ENCODE results near the gene CPED1. TPM values are rescaled to one million over a fixed set of nuclear protein-coding genes. Genes with fewer than 3 reads are reported as not detected.

Gene CPED1
- total RNA-seq, 4 donors from 2014 or later, result 1.3 to 5.6 (median 3.6) TPM

DNA sequence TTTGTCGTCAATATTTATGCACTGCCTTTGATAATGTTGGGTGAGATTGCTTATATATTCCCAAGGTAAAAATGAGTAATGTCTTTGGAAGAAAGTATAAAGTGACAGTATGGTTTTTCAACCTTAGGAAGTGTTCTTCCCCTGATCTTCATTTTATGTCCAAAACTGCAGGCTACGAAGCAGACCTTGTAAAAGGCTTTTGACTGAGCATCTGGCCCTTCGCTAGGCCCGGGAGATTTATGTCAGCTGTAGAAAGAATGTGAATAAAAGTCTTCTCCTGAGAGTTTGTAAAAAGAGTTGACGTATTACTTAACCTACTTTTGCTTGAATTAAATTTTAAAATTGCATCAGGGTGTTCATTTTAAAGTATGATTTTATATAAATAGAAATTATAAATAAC is 116.8 kb downstream of the CPED1 start:
- no peaks in the 10 kb centered on the region for H3K27me3 ChIP-seq
- no peaks in the 10 kb centered on the region for H3K36me3 ChIP-seq
- WGBS, result 83% methylated on average over 5 of the region's 5 CpGs
- H3K4me3 ChIP-seq, result no peak overlapping the region
- H3K4me1 ChIP-seq, result no peaks in the 10 kb centered on the region
- no peaks in the 10 kb centered on the region for H3K9me3 ChIP-seq
- TF ChIP-seq EP300 (IDR thresholded peaks at IDR 0.05), result no peak
- H3K27ac ChIP-seq, result no peak overlapping the region
- no peak for DNase-seq (ENCODE audit: low spot score in 2 of 2)

DNA sequence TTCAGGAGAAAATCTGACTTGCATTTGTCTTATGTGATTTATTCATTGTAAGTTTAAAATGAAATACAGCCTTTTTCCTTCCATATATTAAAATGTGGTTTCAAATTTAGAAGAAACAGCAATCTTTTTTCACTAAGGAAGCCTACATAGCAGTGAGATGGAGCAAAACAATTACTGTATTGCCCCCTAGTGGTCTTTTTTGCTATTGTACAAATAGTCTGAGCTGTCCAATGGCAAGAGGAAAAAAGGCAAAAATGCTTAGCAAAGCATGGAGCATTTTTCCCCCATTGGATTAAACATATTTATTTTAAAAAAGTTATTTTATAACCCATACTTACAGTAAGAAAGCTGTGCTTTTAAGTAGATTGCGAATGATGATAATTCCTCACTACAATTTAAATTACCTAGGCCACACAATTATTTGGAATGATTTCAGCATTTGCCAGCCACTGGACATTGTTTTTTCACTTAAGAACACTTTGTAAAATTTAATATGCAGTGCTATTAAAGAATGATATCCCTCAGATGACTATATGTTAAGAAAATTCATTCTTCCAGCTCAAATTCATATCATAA is 119.5 kb downstream of the CPED1 start:
- WGBS, result 62% methylated on average over 1 of the region's 1 CpG
- Histone ChIP-seq H3K9me3 (no peaks in the 10 kb centered on the region), H3K27ac (no peak overlapping the region), H3K27me3 (no peaks in the 10 kb centered on the region), H3K4me1 (no peaks in the 10 kb centered on the region), H3K4me3 (no peak overlapping the region), H3K36me3 (no peaks in the 10 kb centered on the region)
- TF ChIP-seq POLR2AphosphoS5 (IDR thresholded peaks at IDR 0.05) (no peak), CTCF (IDR thresholded peaks at IDR 0.05) (peak; percentile 60 to 64), EP300 (IDR thresholded peaks at IDR 0.05) (no peak), POLR2A (IDR thresholded peaks at IDR 0.05) (no peak)
- DNase-seq (ENCODE audit: low spot score in 2 of 2), result no peak

- Histone ChIP-seq H3K4me1 (no peaks in the 10 kb centered on the region), H3K27ac (no peak overlapping the region), H3K4me3 (no peak overlapping the region), H3K27me3 (no peaks in the 10 kb centered on the region), H3K36me3 (no peaks in the 10 kb centered on the region), H3K9me3 (no peaks in the 10 kb centered on the region)
- 92% methylated on average over 6 of the region's 6 CpGs for WGBS
- TF ChIP-seq CTCF (IDR thresholded peaks at IDR 0.05) (no peak), EP300 (IDR thresholded peaks at IDR 0.05) (no peak), POLR2AphosphoS5 (IDR thresholded peaks at IDR 0.05) (no peak), POLR2A (IDR thresholded peaks at IDR 0.05) (no peak)
- DNase-seq (ENCODE audit: low spot score in 2 of 2), result no peak
Measured at GRCh38 chr7:121109145-121109544, 120.6 kb downstream of the CPED1 start.

GRCh38 chr7:121113288-121113687 is 124.8 kb downstream of the CPED1 start:
- H3K9me3 ChIP-seq, result no peaks in the 10 kb centered on the region
- no peaks in the 10 kb centered on the region for H3K4me1 ChIP-seq
- TF ChIP-seq EP300 (IDR thresholded peaks at IDR 0.05), result no peak
- no peak for TF ChIP-seq POLR2AphosphoS5 (IDR thresholded peaks at IDR 0.05)
- no peak for TF ChIP-seq CTCF (IDR thresholded peaks at IDR 0.05)
- TF ChIP-seq POLR2A (IDR thresholded peaks at IDR 0.05), result no peak
- H3K36me3 ChIP-seq, result no peaks in the 10 kb centered on the region
- H3K27me3 ChIP-seq, result no peaks in the 10 kb centered on the region
- no peak overlapping the region for H3K4me3 ChIP-seq
- H3K27ac ChIP-seq, result no peak overlapping the region
- DNase-seq (ENCODE audit: low spot score in 2 of 2), result no peak

DNA sequence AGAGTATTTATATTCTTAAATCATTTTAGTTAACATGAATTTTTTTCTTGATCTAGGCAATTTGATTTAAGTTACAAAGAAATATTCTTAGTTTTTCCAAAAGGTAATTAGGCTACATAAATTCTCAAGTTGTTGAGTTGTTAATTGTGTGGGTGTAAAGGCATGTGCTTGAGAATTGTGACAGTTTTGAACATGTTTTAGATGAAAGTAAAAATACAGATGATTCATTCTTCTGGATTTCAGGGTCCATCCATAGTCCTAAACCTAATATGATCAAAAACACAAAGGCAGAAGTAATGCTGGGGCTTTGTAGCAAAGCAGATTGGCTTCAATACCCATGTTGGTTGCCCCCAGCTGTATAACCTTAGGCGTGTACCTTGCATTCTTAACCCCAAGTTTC is 127.9 kb downstream of the CPED1 start:
- H3K9me3 ChIP-seq, result no peaks in the 10 kb centered on the region
- no peaks in the 10 kb centered on the region for H3K36me3 ChIP-seq
- H3K27ac ChIP-seq, result no peak overlapping the region
- H3K4me1 ChIP-seq, result no peaks in the 10 kb centered on the region
- TF ChIP-seq POLR2AphosphoS5 (IDR thresholded peaks at IDR 0.05), result no peak
- TF ChIP-seq POLR2A (IDR thresholded peaks at IDR 0.05), result no peak
- 68% methylated on average over 1 of the region's 1 CpG for WGBS
- no peak overlapping the region for H3K4me3 ChIP-seq
- H3K27me3 ChIP-seq, result no peaks in the 10 kb centered on the region
- DNase-seq (ENCODE audit: low spot score in 2 of 2), result no peak

- Histone ChIP-seq H3K27me3 (no peaks in the 10 kb centered on the region), H3K9me3 (no peaks in the 10 kb centered on the region), H3K4me3 (no peak overlapping the region), H3K4me1 (no peaks in the 10 kb centered on the region), H3K36me3 (no peaks in the 10 kb centered on the region), H3K27ac (no peak overlapping the region)
- 96% methylated on average over 9 of the region's 9 CpGs for WGBS
- TF ChIP-seq CTCF (IDR thresholded peaks at IDR 0.05), result no peak
- TF ChIP-seq POLR2AphosphoS5 (IDR thresholded peaks at IDR 0.05), result no peak
- TF ChIP-seq EP300 (IDR thresholded peaks at IDR 0.05), result no peak
- TF ChIP-seq POLR2A (IDR thresholded peaks at IDR 0.05), result no peak
- DNase-seq (ENCODE audit: low spot score in 2 of 2), result no peak
Measured at GRCh38 chr7:121119047-121119446, 130.5 kb downstream of the CPED1 start.

Data from suprapubic skin (tissue), 4 donors.